ENCODE data around the gene MTARC1.
A peak's percentile ranks its signal among the peaks of the same experiment; 100 is the strongest.

The MTARC1 gene

GRCh38 chr1:220807726-220808125 is 21.0 kb downstream of the MTARC1 start:
- DNase-seq (ENCODE audit: low read depth), result no peak

GRCh38 chr1:220808345-220809186 is 21.9 kb downstream of the MTARC1 start:
- no peak for DNase-seq (ENCODE audit: low read depth)

DNA sequence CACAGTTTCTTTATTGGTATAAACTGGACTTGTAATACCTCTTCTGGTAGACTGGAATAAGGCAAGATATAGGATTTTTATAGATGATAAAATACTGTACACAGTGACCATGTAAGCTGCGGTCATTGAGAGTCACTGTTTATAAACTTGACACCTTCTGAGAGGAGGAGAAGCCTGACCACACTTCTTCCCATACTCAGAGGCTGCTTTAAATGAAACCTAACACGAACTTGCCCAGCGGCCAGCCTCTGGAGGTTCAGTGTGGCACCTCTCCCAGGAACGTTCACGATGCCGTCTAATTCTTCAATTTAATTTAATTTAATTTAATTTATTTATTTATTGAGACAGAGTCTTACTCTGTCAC is 22.5 kb downstream of the MTARC1 start:
- no peak for DNase-seq (ENCODE audit: low read depth)

DNA sequence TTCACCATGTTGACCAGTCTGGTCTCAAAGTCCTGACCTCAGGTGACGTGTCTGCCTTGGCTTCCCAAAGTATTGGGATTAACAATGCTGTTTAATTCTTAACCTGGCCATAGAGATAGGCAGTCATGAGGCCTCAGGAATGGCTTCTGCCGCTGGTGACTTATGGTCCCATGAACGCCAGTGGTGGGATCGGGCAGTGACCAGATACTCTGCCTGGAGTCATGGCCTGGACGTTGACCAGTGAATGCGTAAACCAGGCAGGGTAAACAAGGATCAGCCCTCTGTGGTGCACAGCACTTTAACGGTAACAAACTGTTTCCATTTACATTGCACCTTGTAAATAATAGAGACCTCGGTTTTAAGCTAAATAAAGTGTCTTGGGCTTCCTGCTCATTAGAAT is 23.0 kb downstream of the MTARC1 start:
- no peak for DNase-seq (ENCODE audit: low read depth)

DNA sequence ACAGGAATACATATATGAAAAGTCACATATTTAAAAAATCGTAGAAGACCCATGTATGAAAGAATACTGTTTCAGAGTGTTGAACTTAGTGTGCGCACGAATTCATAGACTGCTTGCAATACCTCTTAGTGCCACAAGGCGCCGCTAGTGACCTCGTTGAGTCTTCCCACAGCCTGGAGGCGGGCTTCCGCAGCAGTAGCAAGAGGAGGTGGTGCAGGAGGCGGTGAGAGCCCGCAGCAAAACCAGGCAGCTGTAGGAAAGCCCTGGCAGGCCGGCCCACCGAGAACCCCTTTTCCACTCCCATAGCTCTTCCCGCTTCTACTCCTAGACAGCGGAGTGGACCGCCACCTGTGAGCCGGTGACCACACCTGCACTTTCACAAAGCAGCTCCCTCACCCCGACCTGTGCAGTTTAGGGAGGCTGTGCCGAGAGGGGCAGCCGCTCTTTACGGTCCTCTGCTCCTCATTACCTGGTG is 23.5 kb downstream of the MTARC1 start:
- DNase-seq (ENCODE audit: low read depth), result peak; percentile 23

DNA sequence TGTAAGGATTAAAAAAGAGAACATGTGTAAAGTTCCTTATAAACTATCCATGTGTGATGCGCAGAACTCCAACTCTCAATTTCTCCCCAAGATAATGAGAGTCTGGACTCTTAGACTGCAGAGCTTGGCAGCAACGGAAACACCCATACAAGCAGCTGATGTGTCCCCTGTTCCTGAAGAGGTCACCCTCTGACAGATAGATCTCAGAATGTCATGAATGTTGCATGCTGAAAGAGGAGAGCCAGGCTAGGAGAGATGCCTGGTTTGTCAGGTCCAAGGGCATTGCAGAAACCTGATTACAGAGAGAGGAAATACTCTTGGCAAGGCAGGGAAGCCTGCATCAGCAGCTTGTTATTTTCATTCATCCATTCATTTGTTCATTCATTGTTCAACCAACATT is 24.2 kb downstream of the MTARC1 start:
- DNase-seq (ENCODE audit: low read depth), result no peak

- DNase-seq (ENCODE audit: low read depth), result no peak
Measured at GRCh38 chr1:220811695-220812094, 25.0 kb downstream of the MTARC1 start.

GRCh38 chr1:220812308-220812707 is 25.6 kb downstream of the MTARC1 start:
- no peak for DNase-seq (ENCODE audit: low read depth)

DNA sequence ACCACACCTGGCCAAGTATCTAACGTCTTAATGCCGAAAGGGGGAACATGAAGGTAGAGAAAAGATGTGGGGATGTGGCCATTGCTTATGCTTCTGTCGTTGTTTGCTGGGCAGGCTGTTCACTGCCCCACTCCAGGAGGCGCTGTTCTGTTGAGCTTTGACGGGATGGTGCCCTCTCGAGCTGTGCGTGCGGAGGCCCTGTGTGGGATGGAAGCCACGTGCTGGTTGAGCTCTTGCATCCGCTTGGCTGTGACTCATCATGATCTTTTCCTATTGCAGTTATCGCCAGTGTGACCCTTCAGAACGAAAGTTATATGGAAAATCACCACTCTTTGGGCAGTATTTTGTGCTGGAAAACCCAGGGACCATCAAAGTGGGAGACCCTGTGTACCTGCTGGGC is 26.3 kb downstream of the MTARC1 start:
- DNase-seq (ENCODE audit: low read depth), result no peak

DNA sequence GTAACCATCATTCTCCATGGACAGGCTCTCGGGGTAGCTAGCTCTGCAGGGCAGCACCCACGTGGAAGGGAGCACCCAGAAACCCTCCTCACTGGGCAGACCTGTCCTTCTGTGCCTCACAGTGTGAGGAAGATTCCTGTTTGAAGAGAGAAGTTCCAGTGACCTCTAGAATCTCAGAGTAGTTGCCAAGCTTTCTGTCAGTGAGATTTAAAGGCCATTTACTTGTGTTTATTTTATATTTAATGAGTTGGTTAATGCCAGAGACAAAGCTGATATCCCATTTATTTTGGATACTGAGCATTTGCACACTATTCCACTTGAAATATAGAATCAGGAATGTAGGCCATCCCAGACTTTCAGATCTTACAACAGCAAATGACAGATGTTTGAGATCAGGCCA is 28.7 kb downstream of the MTARC1 start:
- no peak for DNase-seq (ENCODE audit: low read depth)

- no peak for DNase-seq (ENCODE audit: low read depth)
Measured at GRCh38 chr1:220817907-220818306, 31.2 kb downstream of the MTARC1 start.

DNA sequence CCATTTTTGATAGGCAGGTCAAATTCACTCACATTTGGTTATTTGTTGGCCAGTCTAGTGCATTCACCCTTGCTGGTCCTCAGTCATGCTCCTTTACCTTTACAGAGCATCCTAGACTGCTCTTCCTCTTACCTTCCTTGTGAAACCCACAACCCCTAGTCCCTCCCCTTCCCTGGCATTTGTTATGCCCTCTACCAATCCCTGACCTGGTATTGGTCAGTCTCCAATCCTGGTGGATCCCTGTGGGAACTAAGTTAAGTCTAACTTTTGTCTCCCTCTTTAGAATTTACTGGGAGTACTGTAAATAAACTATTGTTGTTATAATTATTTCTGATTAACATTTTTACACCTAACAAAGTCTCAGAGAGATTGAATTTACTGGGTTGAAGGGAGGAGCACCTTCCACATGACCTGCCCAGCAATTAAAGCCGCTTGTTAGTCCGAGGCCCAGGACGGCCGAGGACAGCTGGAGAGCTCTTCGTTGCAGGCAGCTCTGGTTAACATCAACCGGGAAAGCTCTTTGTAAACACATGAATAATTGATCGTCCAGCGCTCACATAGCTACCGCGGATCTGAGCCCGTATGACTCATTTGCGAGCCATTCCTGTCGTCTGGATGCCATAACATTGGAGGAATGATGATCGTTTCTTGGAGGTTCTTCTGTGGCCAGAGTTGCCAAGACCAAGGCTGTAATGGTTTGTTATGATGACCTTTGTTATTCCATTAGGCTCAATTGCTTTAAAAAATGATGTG is 31.9 kb downstream of the MTARC1 start:
- no peak for DNase-seq (ENCODE audit: low read depth)

DNA sequence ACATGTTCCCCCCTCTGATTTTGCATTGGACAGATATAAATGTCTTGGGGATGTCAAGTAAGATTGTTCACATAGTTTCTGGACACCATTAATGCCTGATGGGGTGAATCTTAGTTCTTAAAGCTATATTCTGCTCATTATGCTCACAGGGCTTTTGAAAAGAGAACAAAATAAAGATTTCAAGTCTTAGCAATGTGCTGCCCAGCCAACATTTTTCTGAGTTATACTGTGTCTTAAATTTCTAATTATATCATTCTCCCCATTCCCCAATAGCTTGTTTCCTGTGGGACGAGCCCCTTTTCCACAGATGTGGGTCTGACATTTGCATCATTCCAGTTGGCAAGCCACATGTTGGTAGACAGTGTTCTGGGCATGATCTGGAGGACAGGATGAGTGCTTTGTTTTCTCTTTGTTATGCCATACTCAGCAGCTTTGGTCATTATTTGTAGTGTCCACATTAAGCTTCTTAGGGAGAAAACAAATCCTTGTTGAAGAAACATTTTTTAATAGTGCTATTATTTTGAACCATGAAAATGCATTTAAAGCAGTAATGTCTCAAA is 32.8 kb downstream of the MTARC1 start:
- no peak for DNase-seq (ENCODE audit: low read depth)

DNA sequence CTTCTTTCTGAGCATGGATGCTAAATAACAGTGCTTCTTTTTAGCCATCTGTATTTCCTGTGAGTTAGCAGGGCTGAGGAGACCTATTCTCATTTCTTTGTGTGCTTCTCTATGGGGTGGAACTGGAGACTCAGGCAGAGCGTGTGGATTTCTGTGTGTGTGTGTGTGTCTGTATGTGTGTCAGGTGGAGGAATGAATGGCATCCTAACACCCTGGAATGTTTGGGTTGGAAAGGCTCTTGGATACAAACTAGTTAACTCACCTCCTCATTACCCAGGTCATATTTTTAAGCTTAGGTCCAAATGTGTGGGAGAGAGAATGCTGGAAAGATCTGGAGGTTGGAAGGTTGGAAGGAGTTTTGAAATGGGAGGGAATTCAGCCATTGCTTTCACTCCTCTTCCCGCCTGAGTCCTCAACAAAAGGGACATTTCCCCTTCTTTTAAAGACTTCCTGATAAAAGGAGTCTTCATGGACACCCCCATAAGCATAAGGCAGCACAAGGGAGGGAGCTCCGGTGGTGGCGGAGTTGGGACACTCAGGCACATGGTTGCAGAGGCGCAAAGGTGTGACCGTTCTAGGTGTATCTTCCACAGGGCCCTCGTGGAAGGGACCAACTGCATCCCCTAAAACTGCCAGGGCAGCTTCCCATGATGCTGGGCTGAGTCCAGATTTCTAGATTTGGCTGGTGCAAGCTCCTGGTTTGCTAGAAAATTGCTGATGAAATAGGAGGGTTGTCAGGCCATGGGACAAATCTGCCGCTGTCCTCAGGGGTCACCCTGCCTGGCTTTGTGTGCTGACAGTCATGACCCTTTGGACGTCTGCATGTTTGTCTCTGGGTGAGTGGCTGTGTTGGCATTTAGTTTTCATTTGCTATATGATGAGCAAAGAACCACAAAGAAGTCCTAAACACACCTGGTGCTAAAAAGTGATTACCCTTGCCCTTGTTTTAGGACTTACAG is 37.6 kb downstream of the MTARC1 start:
- no peak for DNase-seq (ENCODE audit: low read depth)

DNA sequence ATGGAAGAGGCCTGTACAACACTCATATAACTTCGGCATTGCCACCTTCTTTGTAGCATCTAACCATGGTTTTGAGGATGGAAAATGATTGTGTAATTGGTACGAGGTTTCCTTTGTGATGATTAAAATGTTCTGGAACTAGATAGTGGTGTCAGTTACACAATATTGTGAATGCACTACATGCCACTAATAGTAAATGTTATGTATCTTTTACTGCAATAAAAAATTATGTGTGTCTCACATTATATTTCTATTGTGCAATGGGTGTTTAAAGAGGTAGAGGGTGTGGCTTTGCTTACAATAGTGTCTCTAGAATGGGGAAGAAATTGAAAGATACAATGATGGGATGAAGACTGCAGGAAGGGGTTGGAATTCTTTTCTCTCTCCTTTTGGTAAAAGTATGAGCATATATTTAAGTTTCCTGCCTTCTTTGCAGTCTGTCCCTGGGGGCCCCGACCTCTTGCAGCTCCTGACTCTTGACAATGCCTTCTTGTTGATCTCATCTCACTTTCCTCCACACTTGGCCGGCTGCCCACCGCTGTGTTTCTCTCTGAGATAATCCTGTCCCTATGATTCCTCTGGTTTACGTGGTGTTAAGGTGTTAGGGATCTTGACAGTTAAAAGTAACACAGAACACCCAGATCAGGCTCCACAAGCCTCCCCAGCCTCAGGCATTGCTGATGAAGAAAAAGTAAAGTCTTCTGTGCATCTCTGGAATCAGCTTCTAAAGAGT is 39.3 kb downstream of the MTARC1 start:
- no peak for DNase-seq (ENCODE audit: low read depth)

GRCh38 chr1:220826729-220827128 is 40.0 kb downstream of the MTARC1 start:
- DNase-seq (ENCODE audit: low read depth), result no peak

GRCh38 chr1:220827445-220828178 is 40.9 kb downstream of the MTARC1 start:
- no peak for DNase-seq (ENCODE audit: low read depth)

GRCh38 chr1:220828179-220828490 is 41.4 kb downstream of the MTARC1 start:
- DNase-seq (ENCODE audit: low read depth), result no peak

GRCh38 chr1:220828950-220829586 is 42.4 kb downstream of the MTARC1 start:
- no peak for DNase-seq (ENCODE audit: low read depth)

- DNase-seq (ENCODE audit: low read depth), result no peak
Measured at GRCh38 chr1:220833436-220833835, 46.7 kb downstream of the MTARC1 start.
